Thoracic aorta (tissue), 2 donors: Measurements from ENCODE around the gene RASGRP3. TPM values are rescaled to one million over a fixed set of nuclear protein-coding genes. Genes with fewer than 3 reads are reported as not detected.

ENCODE experiments used
- ATAC-seq: fragments of 150-250 bp; one replicate; pipeline ENCODE4 v1.8.0; 2017; ENCODE audit warnings: low read depth; ENCODE audit not compliant: insufficient number of reproducible peaks, low FRiP score
- DNase-seq: peaks from one replicate; pipeline ENCODE4 v3.0.0-alpha.2; 2020; ENCODE audit warnings: low spot score
- H3K27ac ChIP-seq, 2 donors: fragments of 200-600 bp; sonication (generic); 1 replicate in 1 of 2; 2 replicates in 1 of 2; pipeline ENCODE4 v1.5.1; 2016; ENCODE audit warnings: mild to moderate bottlenecking in 2 of 2, moderate library complexity in 2 of 2
- H3K27me3 ChIP-seq: fragments of 200-600 bp; sonication (generic); replicated peaks from 2 replicates; pipeline ENCODE4 v1.6.0; 2016; ENCODE audit warnings: mild to moderate bottlenecking; ENCODE audit not compliant: insufficient read depth
- H3K36me3 ChIP-seq: fragments of 200-600 bp; sonication (generic); one replicate; pipeline ENCODE4 v1.5.1; 2016
- H3K4me1 ChIP-seq, 2 donors: fragments of 200-600 bp; sonication (generic); 1 replicate in 1 of 2; 2 replicates in 1 of 2; pipeline versions ENCODE4 v1.5.1 to v1.6.0; 2016; ENCODE audit warnings: low read depth in 2 of 2, mild to moderate bottlenecking in 1 of 2; ENCODE audit not compliant: control insufficient read depth in 1 of 2
- H3K4me3 ChIP-seq: fragments of 200-600 bp; sonication (generic); 2 replicates; pipeline ENCODE4 v1.5.1; 2016; ENCODE audit warnings: mild to moderate bottlenecking
- H3K9me3 ChIP-seq: fragments of 200-600 bp; sonication (generic); 2 replicates; pipeline ENCODE4 v1.5.1; 2016
- CTCF ChIP-seq: fragments of 200-600 bp; sonication (generic); IDR thresholded peaks from one replicate; pipeline ENCODE4 v1.5.1; 2019; ENCODE audit warnings: antibody characterized with exemption
- total RNA-seq, 2 donors: library from RNA; depleted of rRNA; stranded (reverse); fragments of >200 nt; gene quantifications; one replicate each; pipeline versions ENCODE4 v1.1.0 to v1.2.3, GENCODE V29; 2016

RASGRP3 gene
- total RNA-seq, 2 donors from 2014 or later, result 16.2 to 22.1 TPM

GRCh38 chr2:33528441-33528950, 52.0 kb downstream of the RASGRP3 start:
- no peak overlapping the region for H3K4me3 ChIP-seq
- H3K36me3 ChIP-seq, result no peaks in the 10 kb centered on the region
- no peak for TF ChIP-seq CTCF
- no peaks in the 10 kb centered on the region for H3K27me3 ChIP-seq
- H3K9me3 ChIP-seq, result no peaks in the 10 kb centered on the region
- DNase-seq (no peak), ATAC-seq (no peak)
- peaks cover 3 to 7% of the 10 kb centered on the region in 2 donors for H3K4me1 ChIP-seq
- no peak overlapping the region for H3K27ac ChIP-seq

GRCh38 chr2:33529771-33530481, 53.5 kb downstream of the RASGRP3 start:
- Histone ChIP-seq H3K9me3 (no peaks in the 10 kb centered on the region), H3K4me1 (peaks cover 3 to 7% of the 10 kb centered on the region in 2 donors), H3K27me3 (no peaks in the 10 kb centered on the region), H3K36me3 (no peaks in the 10 kb centered on the region), H3K27ac (no peak overlapping the region), H3K4me3 (no peak overlapping the region)
- DNase-seq, result no peak
- no peak for TF ChIP-seq CTCF
- peak; percentile 29 for ATAC-seq

GRCh38 chr2:33530690-33531548, 54.5 kb downstream of the RASGRP3 start:
- no peak for DNase-seq
- Histone ChIP-seq H3K9me3 (no peaks in the 10 kb centered on the region), H3K27ac (no peak overlapping the region), H3K4me3 (no peak overlapping the region), H3K4me1 (peaks cover 3 to 7% of the 10 kb centered on the region in 2 donors), H3K27me3 (no peaks in the 10 kb centered on the region), H3K36me3 (no peaks in the 10 kb centered on the region)
- no peak for TF ChIP-seq CTCF
- no peak for ATAC-seq

- Histone ChIP-seq H3K36me3 (no peaks in the 10 kb centered on the region), H3K9me3 (peaks cover under 1% of the 10 kb centered on the region), H3K27ac (no peak overlapping the region), H3K4me3 (no peak overlapping the region), H3K27me3 (no peaks in the 10 kb centered on the region), H3K4me1 (peaks cover 3 to 7% of the 10 kb centered on the region in 2 donors)
- DNase-seq (no peak), ATAC-seq (no peak)
- no peak for TF ChIP-seq CTCF
Observed at GRCh38 chr2:33531549-33532059, 55.2 kb downstream of the RASGRP3 start.

- Histone ChIP-seq H3K36me3 (no peaks in the 10 kb centered on the region), H3K27me3 (no peaks in the 10 kb centered on the region), H3K9me3 (peaks cover 2% of the 10 kb centered on the region), H3K4me3 (no peak overlapping the region), H3K27ac (no peak overlapping the region), H3K4me1 (peaks cover 3 to 7% of the 10 kb centered on the region in 2 donors)
- DNase-seq (no peak), ATAC-seq (no peak)
- no peak for TF ChIP-seq CTCF
Observed at GRCh38 chr2:33532146-33532545, 55.7 kb downstream of the RASGRP3 start.
